Osteocyte (in vitro differentiated cells): Measurements from ENCODE around the gene KIF18B. TPM values are rescaled to one million over a fixed set of nuclear protein-coding genes. Genes with fewer than 3 reads are reported as not detected.

ENCODE experiments used
- DNase-seq: peaks from one replicate; pipeline ENCODE4 v3.0.0; 2021; ENCODE audit warnings: mixed read lengths; ENCODE audit not compliant: unreplicated experiment; ENCODE audit errors: extremely low spot score
- H3K27ac Mint-ChIP-seq: one replicate; pipeline ENCODE4 v1.8.0; 2021; ENCODE audit warnings: mild to moderate bottlenecking, mixed read lengths; ENCODE audit not compliant: unreplicated experiment
- H3K27me3 Mint-ChIP-seq: one replicate; pipeline ENCODE4 v1.8.0; 2021; ENCODE audit warnings: mixed read lengths; ENCODE audit not compliant: unreplicated experiment
- H3K36me3 Mint-ChIP-seq: one replicate; pipeline ENCODE4 v1.8.0; 2021; ENCODE audit warnings: mixed read lengths; ENCODE audit not compliant: unreplicated experiment
- H3K4me1 Mint-ChIP-seq: one replicate; pipeline ENCODE4 v1.8.0; 2021; ENCODE audit warnings: mixed read lengths; ENCODE audit not compliant: unreplicated experiment
- H3K4me3 Mint-ChIP-seq: one replicate; pipeline ENCODE4 v1.8.0; 2021; ENCODE audit warnings: mild to moderate bottlenecking, moderate library complexity, mixed read lengths; ENCODE audit not compliant: unreplicated experiment
- H3K9me3 Mint-ChIP-seq: one replicate; pipeline ENCODE4 v1.8.0; 2021; ENCODE audit warnings: mixed read lengths; ENCODE audit not compliant: unreplicated experiment
- total RNA-seq: library from RNA; stranded (reverse); gene quantifications from 2 replicates; pipeline ENCODE4 v1.2.1, GENCODE V29; 2021
- TF ChIP-seq, protein P1 (sequence below): fragments of 200-600 bp; sonication (generic); IDR thresholded peaks from 2 replicates; pipeline ENCODE4 v1.5.0; 2021; ENCODE audit warnings: antibody characterized with exemption, mild to moderate bottlenecking, moderate library complexity

The KIF18B gene
- total RNA-seq, 1 donor from 2014 or later, result 6.9 TPM

DNA sequence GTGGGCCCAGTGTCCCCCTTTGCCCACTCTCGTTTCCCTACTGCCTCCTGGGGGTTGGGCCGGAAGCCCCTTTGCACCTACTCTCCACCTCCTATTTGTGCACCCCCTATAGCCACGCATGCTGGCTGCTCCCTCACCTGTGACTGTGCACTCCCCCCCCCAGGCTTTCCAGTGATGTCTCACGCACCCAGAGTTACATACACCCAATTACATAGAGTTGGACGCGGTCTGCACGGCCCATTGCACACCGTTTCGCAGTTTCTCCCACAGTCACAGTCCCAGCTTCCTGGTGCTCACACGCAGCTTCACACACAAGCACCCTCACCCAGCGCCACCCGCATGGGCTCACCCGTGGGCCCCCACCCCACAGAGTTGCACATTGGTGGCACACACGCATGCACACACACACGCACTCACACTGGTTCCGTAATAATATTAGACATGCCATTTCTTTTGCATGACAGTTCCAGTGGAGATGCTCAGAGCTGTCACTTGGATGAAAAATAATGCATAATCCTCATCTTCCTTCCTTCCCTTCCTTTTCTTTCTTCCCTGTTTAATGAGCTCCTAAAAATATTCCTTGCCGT, 42.1 kb upstream of the KIF18B start:
- TF ChIP-seq, protein P1, sequence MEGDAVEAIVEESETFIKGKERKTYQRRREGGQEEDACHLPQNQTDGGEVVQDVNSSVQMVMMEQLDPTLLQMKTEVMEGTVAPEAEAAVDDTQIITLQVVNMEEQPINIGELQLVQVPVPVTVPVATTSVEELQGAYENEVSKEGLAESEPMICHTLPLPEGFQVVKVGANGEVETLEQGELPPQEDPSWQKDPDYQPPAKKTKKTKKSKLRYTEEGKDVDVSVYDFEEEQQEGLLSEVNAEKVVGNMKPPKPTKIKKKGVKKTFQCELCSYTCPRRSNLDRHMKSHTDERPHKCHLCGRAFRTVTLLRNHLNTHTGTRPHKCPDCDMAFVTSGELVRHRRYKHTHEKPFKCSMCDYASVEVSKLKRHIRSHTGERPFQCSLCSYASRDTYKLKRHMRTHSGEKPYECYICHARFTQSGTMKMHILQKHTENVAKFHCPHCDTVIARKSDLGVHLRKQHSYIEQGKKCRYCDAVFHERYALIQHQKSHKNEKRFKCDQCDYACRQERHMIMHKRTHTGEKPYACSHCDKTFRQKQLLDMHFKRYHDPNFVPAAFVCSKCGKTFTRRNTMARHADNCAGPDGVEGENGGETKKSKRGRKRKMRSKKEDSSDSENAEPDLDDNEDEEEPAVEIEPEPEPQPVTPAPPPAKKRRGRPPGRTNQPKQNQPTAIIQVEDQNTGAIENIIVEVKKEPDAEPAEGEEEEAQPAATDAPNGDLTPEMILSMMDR, result no peak
- no peak overlapping the region for H3K4me3 Mint-ChIP-seq
- no peaks in the 10 kb centered on the region for H3K9me3 Mint-ChIP-seq
- H3K27ac Mint-ChIP-seq, result no peak overlapping the region
- no peak for DNase-seq
- H3K4me1 Mint-ChIP-seq, result peaks cover 6% of the 10 kb centered on the region
- H3K36me3 Mint-ChIP-seq, result no peaks in the 10 kb centered on the region
- peaks cover 4% of the 10 kb centered on the region for H3K27me3 Mint-ChIP-seq

DNA sequence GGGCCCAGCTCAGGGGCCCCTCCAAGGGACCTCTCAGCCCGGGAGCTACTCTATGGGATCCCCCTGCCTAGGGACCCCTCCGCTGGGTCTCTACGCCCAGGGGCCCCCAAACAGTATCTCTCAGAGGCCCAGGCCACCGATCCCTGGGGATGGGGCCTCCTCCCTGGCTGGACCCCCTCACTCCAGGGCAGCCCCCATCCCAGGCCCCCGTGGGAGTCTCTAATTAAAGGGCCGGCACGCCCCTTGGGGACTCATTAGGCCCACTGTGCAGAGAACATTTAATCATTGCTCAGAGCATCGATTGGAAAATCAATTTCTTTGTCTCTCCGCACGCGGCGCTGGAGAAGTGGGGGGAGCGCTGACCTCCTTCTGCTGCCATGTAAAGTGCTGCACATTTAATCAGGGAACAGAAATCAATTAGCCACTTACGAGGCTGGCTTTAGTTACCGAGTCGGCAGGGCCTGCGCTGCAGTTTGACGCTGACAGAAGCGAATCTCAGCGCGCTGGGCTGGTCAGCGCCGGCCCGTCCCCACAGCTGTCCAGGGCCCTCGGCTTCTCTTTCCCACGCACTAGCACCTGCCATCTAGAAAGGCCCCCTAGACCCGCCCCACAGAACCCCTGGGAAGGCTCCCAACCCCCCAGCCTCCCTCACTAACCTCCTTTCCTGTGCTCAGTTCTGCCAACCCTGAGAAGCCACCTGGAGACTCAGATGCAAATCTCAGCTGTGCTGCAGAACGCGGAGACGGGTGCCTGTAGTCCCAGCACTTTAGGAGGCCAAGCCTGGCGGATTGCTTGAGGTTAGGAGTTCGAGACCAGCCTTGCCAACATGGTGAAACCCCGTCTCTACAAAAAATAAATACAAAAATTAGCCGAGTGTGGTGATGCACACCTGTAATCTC, 40.7 kb upstream of the KIF18B start:
- peaks cover 4% of the 10 kb centered on the region for H3K27me3 Mint-ChIP-seq
- H3K36me3 Mint-ChIP-seq, result no peaks in the 10 kb centered on the region
- DNase-seq, result no peak
- TF ChIP-seq, protein P1, result no peak
- peaks cover 6% of the 10 kb centered on the region for H3K4me1 Mint-ChIP-seq
- no peaks in the 10 kb centered on the region for H3K9me3 Mint-ChIP-seq
- H3K27ac Mint-ChIP-seq, result no peak overlapping the region
- H3K4me3 Mint-ChIP-seq, result no peak overlapping the region

DNA sequence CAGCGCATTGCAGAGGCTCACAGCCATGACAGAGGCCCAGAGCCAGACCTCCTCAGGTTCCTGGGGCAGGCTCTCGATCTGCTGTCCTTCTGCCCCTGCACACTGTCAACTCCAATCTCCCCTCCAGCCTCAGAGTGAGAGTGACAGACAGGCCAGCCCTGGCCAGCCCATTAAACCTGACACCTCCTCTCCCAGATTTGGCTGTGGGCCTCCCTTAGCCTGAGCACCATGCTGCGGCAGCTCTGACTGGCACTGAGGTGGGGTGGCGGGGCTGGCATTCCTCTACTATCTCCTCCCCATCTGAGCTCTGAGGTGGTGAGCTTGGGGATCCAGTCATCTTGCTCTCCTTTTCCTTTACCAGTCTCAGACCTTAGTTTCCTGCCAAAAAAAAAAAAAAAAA, 36.0 kb upstream of the KIF18B start:
- no peak overlapping the region for H3K27ac Mint-ChIP-seq
- no peak for DNase-seq
- peaks cover 6% of the 10 kb centered on the region for H3K27me3 Mint-ChIP-seq

DNA sequence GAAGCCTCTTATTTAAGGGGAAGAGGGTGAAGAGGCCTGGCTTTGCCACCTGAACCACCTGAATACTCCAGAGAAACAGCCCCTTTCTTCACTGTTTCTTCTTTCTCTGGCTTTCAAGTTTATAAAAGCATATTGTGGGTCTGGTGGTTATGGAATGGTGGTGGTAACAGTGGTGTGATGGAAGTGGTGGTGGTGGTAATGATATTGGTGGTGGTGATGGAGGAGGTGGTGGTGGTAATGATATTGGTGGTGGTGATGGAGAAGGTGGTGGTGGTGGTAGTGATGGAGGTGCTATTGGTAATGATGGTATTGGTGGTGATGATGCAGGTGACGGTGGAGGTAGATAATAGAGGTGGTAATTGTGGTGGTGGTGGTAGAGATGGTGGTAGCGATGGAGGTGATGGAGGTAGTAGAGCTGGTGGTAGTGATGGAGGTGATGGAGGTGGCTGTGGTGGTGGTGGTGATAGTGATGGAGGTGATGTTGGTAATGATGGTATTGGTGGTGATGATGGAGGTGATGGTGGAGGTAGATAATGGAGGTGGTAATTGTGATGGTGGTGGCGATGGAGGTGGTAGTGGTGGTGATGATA, 34.6 kb upstream of the KIF18B start:
- no peak overlapping the region for H3K4me3 Mint-ChIP-seq
- no peaks in the 10 kb centered on the region for H3K9me3 Mint-ChIP-seq
- no peaks in the 10 kb centered on the region for H3K36me3 Mint-ChIP-seq
- no peak overlapping the region for H3K27ac Mint-ChIP-seq
- DNase-seq, result no peak
- peaks cover 13% of the 10 kb centered on the region for H3K27me3 Mint-ChIP-seq
- peaks cover 12% of the 10 kb centered on the region for H3K4me1 Mint-ChIP-seq
- TF ChIP-seq, protein P1, result no peak

More for the DNA sequence above, 36.0 kb upstream of the KIF18B start:
- no peaks in the 10 kb centered on the region for H3K9me3 Mint-ChIP-seq
- H3K36me3 Mint-ChIP-seq, result no peaks in the 10 kb centered on the region
- TF ChIP-seq, protein P1, result no peak
- no peak overlapping the region for H3K4me3 Mint-ChIP-seq
- peaks cover 15% of the 10 kb centered on the region for H3K4me1 Mint-ChIP-seq
